Measurements from ENCODE around the gene SERPINB6. TPM values are rescaled to one million over a fixed set of nuclear protein-coding genes. Genes with fewer than 3 reads are reported as not detected.
A peak's percentile ranks its signal among the peaks of the same experiment; 100 is the strongest.

The SERPINB6 gene
- polyA plus RNA-seq, 1 of the 3 experiments (the other 2 are of a cell fraction): 102 TPM

GRCh38 chr6:2969549-2969948, 1.8 kb downstream of the SERPINB6 start:
- peak overlapping the region; percentile 79; the same call in 1 of the 2 replicates for H3K4me2 ChIP-seq
- H3F3A ChIP-seq (replicated peaks; ENCODE audit: insufficient read depth): peaks cover 29% of the 10 kb centered on the region
- peaks cover 9 to 10% of the 10 kb centered on the region in 2 experiments; a peak in 3 of 4 replicates for H3K4me1 ChIP-seq (ENCODE audit: control insufficient read depth in 1 of 2, insufficient read depth in 2 of 2, low read depth in 1 of 2, low read length in 1 of 2)
- DNase-seq: no peak
- H3K4me3 ChIP-seq (ENCODE audit: low read depth in 2 of 2, low read length in 1 of 2): no peak overlapping the region
- no peak overlapping the region for H3K27ac ChIP-seq (ENCODE audit: low read depth in 2 of 2, low read length in 1 of 2)
- POLR2A ChIA-PET: no interaction called here
- no peaks in the 10 kb centered on the region for H3K9me2 ChIP-seq
- H3K9me3 ChIP-seq: no peaks in the 10 kb centered on the region
- H3K9ac ChIP-seq: no peak overlapping the region
- no peaks in the 10 kb centered on the region for H4K20me1 ChIP-seq (ENCODE audit: insufficient read depth)
- H3K79me2 ChIP-seq (ENCODE audit: insufficient read depth): peaks cover 66% of the 10 kb centered on the region
- H2AFZ ChIP-seq (ENCODE audit: low read depth): no peak overlapping the region
- no peaks in the 10 kb centered on the region for H3K27me3 ChIP-seq (ENCODE audit: insufficient read depth)
- 97% methylated on average over 3 of the region's 3 CpGs for WGBS (ENCODE audit: low lambda C conversion rate)
- H3K36me3 ChIP-seq (replicated peaks in 1 of 2; ENCODE audit: control insufficient read depth in 1 of 2, insufficient read depth in 2 of 2, low read length in 1 of 2): peaks cover 0 to 3% of the 10 kb centered on the region in 2 experiments
- TF ChIP-seq GATA2 (CRISPR knock-in tag; IDR thresholded peaks at IDR 0.05): no peak
- no peak for TF ChIP-seq FOXJ3 (CRISPR knock-in tag; IDR thresholded peaks at IDR 0.05)
- TF ChIP-seq NRF1 (IDR thresholded peaks at IDR 0.05; ENCODE audit: low read depth, low read length): no peak
- TF ChIP-seq MXI1 (IDR thresholded peaks at IDR 0.05; ENCODE audit: low read depth, low read length): no peak
- TF ChIP-seq MEF2A (IDR thresholded peaks at IDR 0.05; ENCODE audit: borderline replicate concordance, low read depth): no peak
- TF ChIP-seq ELF1 (IDR thresholded peaks at IDR 0.05): no peak
- TF ChIP-seq CTCF (IDR thresholded peaks at IDR 0.05): no peak
- TF ChIP-seq IRF3 (IDR thresholded peaks at IDR 0.05; ENCODE audit: low read depth, low read length): no peak
- no peak for TF ChIP-seq CHD2 (IDR thresholded peaks at IDR 0.05; ENCODE audit: low read length, partially characterized antibody)
- no peak for TF ChIP-seq RAD21 (IDR thresholded peaks at IDR 0.05; ENCODE audit: low read length)
- TF ChIP-seq RFX5 (IDR thresholded peaks at IDR 0.05; ENCODE audit: low read length): no peak
- TF ChIP-seq GABPA (IDR thresholded peaks at IDR 0.05; ENCODE audit: low read depth): no peak
- no peak for TF ChIP-seq REST (IDR thresholded peaks at IDR 0.05; ENCODE audit: low read depth, low read length)
- TF ChIP-seq USF2 (IDR thresholded peaks at IDR 0.05; ENCODE audit: borderline replicate concordance, low read depth, low read length): no peak
- TF ChIP-seq EZH2phosphoT487 (IDR thresholded peaks at IDR 0.05; ENCODE audit: borderline replicate concordance, low read depth): no peak
- no peak for TF ChIP-seq ZBTB33 (IDR thresholded peaks at IDR 0.05; ENCODE audit: borderline replicate concordance, low read depth)
- CTCF ChIA-PET: interaction anchor here (1.0 kb wide), 1 partner anchor 17 kb away, joined by 6 read pairs; no protein-coding TSS in a partner anchor

Data from SK-N-SH (cell line).